ENCODE results near the gene CCNL2.

DNA sequence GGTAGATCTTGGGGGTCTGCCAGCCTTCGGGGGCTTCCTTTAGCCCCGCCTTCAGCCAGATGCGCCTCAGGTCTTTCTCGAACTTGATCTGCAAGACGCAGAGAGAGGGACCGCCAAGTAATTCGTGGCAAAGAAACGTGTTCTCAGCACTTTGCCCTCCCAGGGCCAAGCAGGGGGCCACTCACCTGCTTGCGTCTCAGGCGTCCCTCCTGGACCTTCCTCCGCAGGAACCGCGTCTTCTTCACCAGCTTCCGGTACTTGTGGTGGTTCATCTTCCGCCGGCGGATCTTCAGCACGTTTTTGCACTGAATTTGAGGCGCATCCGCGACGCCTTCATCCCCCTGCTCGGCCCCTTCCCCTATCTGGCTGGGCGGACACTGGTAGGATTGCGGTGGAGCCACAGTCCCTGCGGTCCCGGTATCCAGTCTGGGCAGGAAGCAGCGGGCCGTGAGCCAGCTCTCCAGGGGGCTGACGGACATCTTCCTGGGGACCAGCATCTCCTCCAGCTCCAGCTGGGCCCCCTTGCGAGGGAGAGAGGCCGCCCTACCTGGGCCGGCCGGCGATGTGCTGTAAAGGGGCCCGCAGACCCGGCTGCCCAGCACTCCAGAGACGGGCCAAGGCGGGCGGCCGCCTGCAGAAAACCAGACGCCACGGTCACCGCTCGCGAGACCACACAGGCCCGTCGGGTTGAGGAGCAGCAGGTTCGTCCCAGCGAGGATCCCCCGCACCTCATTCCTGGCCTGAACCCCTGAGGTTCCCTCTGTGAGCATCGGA, 25.1 kb downstream of the CCNL2 start:
- TF ChIP-seq CEBPB (IDR thresholded peaks at IDR 0.05) (no peak), EP300 (IDR thresholded peaks at IDR 0.05) (no peak)
- TF ChIP-seq, protein P1, sequence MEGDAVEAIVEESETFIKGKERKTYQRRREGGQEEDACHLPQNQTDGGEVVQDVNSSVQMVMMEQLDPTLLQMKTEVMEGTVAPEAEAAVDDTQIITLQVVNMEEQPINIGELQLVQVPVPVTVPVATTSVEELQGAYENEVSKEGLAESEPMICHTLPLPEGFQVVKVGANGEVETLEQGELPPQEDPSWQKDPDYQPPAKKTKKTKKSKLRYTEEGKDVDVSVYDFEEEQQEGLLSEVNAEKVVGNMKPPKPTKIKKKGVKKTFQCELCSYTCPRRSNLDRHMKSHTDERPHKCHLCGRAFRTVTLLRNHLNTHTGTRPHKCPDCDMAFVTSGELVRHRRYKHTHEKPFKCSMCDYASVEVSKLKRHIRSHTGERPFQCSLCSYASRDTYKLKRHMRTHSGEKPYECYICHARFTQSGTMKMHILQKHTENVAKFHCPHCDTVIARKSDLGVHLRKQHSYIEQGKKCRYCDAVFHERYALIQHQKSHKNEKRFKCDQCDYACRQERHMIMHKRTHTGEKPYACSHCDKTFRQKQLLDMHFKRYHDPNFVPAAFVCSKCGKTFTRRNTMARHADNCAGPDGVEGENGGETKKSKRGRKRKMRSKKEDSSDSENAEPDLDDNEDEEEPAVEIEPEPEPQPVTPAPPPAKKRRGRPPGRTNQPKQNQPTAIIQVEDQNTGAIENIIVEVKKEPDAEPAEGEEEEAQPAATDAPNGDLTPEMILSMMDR (IDR thresholded peaks at IDR 0.05) = no peak
